ENCODE data around the gene BBS9. TPM values are rescaled to one million over a fixed set of nuclear protein-coding genes. Genes with fewer than 3 reads are reported as not detected.
"Not testable (repeated sequence)": the region's sequence is repeated elsewhere in the genome, so short reads cannot be mapped to it uniquely, and the experiment has no call there.

The BBS9 gene
- total RNA-seq, 2 experiments from 2014 or later = 16.0 to 20.4 TPM

- intact Hi-C loops (cut with DNase I, micrococcal nuclease) = no loop called here
- no peaks in the 10 kb centered on the region for H3K4me1 Mint-ChIP-seq (ENCODE audit: low read depth)
- no peak for TF ChIP-seq CTCF (IDR thresholded peaks at IDR 0.05)
- peaks cover 32% of the 10 kb centered on the region for H3K9me3 Mint-ChIP-seq
- no peak overlapping the region for H3K4me3 ChIP-seq (ENCODE audit: low read length)
- H3K27ac Mint-ChIP-seq = no peak overlapping the region
- peaks cover 10% of the 10 kb centered on the region for H3K36me3 ChIP-seq (ENCODE audit: insufficient read depth, low read length)
- no peak overlapping the region for H3K4me3 Mint-ChIP-seq
- H3K36me3 Mint-ChIP-seq (ENCODE audit: low read depth) = peaks cover 83% of the 10 kb centered on the region
- no peaks in the 10 kb centered on the region for H3K4me1 ChIP-seq (ENCODE audit: insufficient read depth, low read length)
- H3K9me3 ChIP-seq (ENCODE audit: control insufficient read depth in 1 of 2, insufficient read depth in 1 of 2, low read length in 2 of 2) = peaks cover 13 to 23% of the 10 kb centered on the region in 2 experiments
- H3K27me3 Mint-ChIP-seq = no peaks in the 10 kb centered on the region
- DNase-seq = no peak
- no peak overlapping the region for H3K27ac ChIP-seq (ENCODE audit: low read depth in 1 of 2, low read length in 2 of 2)
- H3K27me3 ChIP-seq (ENCODE audit: control insufficient read depth in 1 of 2, insufficient read depth in 2 of 2, low read length in 2 of 2) = no peaks in the 10 kb centered on the region
- POLR2A ChIA-PET = no interaction called here
- CTCF ChIA-PET = no interaction called here
- no peak for ATAC-seq (ENCODE audit: poor library complexity)
These were observed 82.8 kb downstream of the BBS9 start for GRCh38 chr7:33212144-33212543.

- peaks cover 11 to 13% of the 10 kb centered on the region in 2 experiments for H3K9me3 ChIP-seq (ENCODE audit: control insufficient read depth in 1 of 2, insufficient read depth in 1 of 2, low read length in 2 of 2)
These were observed 86.6 kb downstream of the BBS9 start for GRCh38 chr7:33215992-33216391.

GRCh38 chr7:33217595-33217994 is 88.2 kb downstream of the BBS9 start:
- Histone ChIP-seq H3K27ac (ENCODE audit: low read depth in 1 of 2, low read length in 2 of 2) (no peak overlapping the region), H3K4me3 (ENCODE audit: low read length) (no peak overlapping the region), H3K4me1 (ENCODE audit: insufficient read depth, low read length) (no peaks in the 10 kb centered on the region), H3K9me3 (ENCODE audit: control insufficient read depth in 1 of 2, insufficient read depth in 1 of 2, low read length in 2 of 2) (peaks cover 0 to 11% of the 10 kb centered on the region in 2 experiments), H3K27me3 (ENCODE audit: control insufficient read depth in 1 of 2, insufficient read depth in 2 of 2, low read length in 2 of 2) (no peaks in the 10 kb centered on the region), H3K36me3 (ENCODE audit: insufficient read depth, low read length) (peaks cover 10% of the 10 kb centered on the region)
- Mint-ChIP-seq H3K4me1 (ENCODE audit: low read depth) (no peaks in the 10 kb centered on the region), H3K36me3 (ENCODE audit: low read depth) (peaks cover 49% of the 10 kb centered on the region), H3K4me3 (no peak overlapping the region), H3K9me3 (peaks cover 3% of the 10 kb centered on the region), H3K27me3 (no peaks in the 10 kb centered on the region), H3K27ac (no peak overlapping the region)
- intact Hi-C loops (cut with DNase I, micrococcal nuclease) = no loop called here
- no peak for TF ChIP-seq CTCF (IDR thresholded peaks at IDR 0.05)
- DNase-seq (no peak), ATAC-seq (ENCODE audit: poor library complexity) (no peak)
- ChIA-PET CTCF (no interaction called here), POLR2A (no interaction called here)

More at GRCh38 chr7:33215992-33216391, 86.6 kb downstream of the BBS9 start:
- Mint-ChIP-seq H3K36me3 (ENCODE audit: low read depth) (peaks cover 65% of the 10 kb centered on the region), H3K4me1 (ENCODE audit: low read depth) (no peaks in the 10 kb centered on the region), H3K4me3 (no peak overlapping the region), H3K27me3 (no peaks in the 10 kb centered on the region), H3K9me3 (peaks cover 16% of the 10 kb centered on the region), H3K27ac (no peak overlapping the region)
- no peak for TF ChIP-seq CTCF (IDR thresholded peaks at IDR 0.05)
- intact Hi-C loops (cut with DNase I, micrococcal nuclease) = no loop called here
- H3K4me1 ChIP-seq (ENCODE audit: insufficient read depth, low read length) = no peaks in the 10 kb centered on the region
- no peaks in the 10 kb centered on the region for H3K27me3 ChIP-seq (ENCODE audit: control insufficient read depth in 1 of 2, insufficient read depth in 2 of 2, low read length in 2 of 2)
- H3K4me3 ChIP-seq (ENCODE audit: low read length) = no peak overlapping the region
- H3K27ac ChIP-seq (ENCODE audit: low read depth in 1 of 2, low read length in 2 of 2) = no peak overlapping the region
- POLR2A ChIA-PET = no interaction called here
- CTCF ChIA-PET = no interaction called here
- no peak for DNase-seq
- ATAC-seq (ENCODE audit: poor library complexity) = no peak
- H3K36me3 ChIP-seq (ENCODE audit: insufficient read depth, low read length) = peaks cover 10% of the 10 kb centered on the region

- H3K27me3 Mint-ChIP-seq; DNase-seq; ATAC-seq (ENCODE audit: poor library complexity); H3K4me3 Mint-ChIP-seq; H3K4me1 Mint-ChIP-seq (ENCODE audit: low read depth); H3K27ac Mint-ChIP-seq; H3K36me3 ChIP-seq (ENCODE audit: insufficient read depth, low read length); H3K4me1 ChIP-seq (ENCODE audit: insufficient read depth, low read length); H3K27me3 ChIP-seq (ENCODE audit: control insufficient read depth in 1 of 2, insufficient read depth in 2 of 2, low read length in 2 of 2); POLR2A ChIA-PET; H3K9me3 Mint-ChIP-seq; H3K4me3 ChIP-seq (ENCODE audit: low read length); H3K27ac ChIP-seq (ENCODE audit: low read depth in 1 of 2, low read length in 2 of 2); H3K9me3 ChIP-seq (ENCODE audit: control insufficient read depth in 1 of 2, insufficient read depth in 1 of 2, low read length in 2 of 2); CTCF ChIA-PET; intact Hi-C loops (cut with DNase I, micrococcal nuclease): not testable (repeated sequence)
- H3K36me3 Mint-ChIP-seq (ENCODE audit: low read depth) = peaks cover 35% of the 10 kb centered on the region
These were observed 89.6 kb downstream of the BBS9 start for GRCh38 chr7:33218841-33219535.
